ENCODE results near the gene TOR1AIP2. TPM values are rescaled to one million over a fixed set of nuclear protein-coding genes. Genes with fewer than 3 reads are reported as not detected.
A peak's percentile ranks its signal among the peaks of the same experiment; 100 is the strongest.
"Not testable (repeated sequence)": the region's sequence is repeated elsewhere in the genome, so short reads cannot be mapped to it uniquely, and the experiment has no call there.

TOR1AIP2 gene
- polyA plus RNA-seq, 4 donors, result 27.0 to 42.4 (median 34.0) TPM

DNA sequence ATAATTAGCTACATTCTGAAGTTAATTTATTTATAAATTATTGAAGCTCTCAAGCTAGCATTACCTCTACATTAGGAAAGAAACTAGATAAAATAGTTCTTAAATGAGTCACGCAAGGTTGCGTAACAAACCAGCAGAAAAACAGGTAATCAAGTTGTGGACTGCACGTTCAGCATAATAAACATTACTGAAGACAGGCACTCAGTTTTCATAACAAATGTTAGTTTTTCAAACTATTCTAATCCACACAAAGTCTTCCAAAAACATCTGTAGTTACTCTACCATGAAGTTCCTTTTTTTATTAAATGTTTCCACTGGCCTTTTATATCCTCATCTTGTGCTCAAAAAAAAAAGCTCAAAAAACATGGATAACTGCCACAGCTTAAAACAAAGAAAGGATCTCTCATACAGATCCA is 1.3 kb downstream of the TOR1AIP2 start:
- DNase-seq (ENCODE audit: low read depth in 4 of 4, low spot score in 2 of 4), result no peak

DNA sequence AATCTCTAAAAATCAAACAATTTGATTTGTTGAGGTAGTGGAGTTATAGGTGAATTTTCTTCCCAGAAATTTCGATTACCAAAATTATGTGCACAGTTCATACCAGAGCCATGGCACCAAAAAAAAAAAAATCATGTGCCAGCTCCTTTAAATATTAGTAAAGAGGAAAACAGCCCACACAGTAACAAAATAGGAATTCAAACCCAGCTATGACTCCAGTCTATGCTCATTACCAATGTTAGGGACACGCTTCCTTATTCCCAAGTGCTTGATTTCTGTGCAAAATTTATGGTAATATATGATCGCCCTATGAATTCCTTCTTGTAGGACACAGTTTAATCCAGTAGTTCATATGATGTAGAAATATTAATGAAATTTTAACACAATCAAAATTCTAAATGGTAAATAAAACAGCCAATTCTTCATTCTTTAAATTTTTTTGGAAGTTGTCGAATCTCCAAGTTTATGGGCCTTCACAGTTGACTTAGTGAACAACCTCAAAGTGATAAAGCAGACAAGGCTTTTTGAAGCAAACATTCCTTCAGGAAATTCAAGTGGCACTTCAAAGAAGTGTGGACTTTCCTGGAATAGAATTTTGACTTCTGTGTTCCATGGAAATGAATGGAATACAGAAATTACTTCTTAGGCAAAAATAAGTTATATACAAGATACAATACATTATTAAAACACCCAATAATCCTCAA is 1.9 kb downstream of the TOR1AIP2 start:
- DNase-seq (ENCODE audit: low read depth in 4 of 4, low spot score in 2 of 4), result no peak

DNA sequence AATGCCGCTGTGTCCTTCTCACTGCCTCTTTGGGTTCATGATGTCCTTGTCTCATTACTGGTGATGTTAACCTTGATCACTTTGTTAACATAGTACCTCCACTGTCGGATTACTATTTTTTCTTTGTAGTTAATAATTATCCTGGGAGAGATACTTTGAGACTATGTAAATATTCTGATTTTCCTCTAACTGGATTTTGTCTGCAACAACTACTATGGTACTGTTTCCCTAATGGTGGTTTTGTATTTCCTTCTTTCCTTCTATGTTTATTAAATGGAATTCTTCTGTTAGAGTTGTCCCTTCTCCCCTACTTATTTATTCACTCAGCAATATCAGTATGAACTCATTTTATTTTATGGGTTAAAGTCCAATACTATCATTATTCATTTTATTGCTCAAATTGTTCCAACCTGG is 4.2 kb downstream of the TOR1AIP2 start:
- no peak for DNase-seq (ENCODE audit: low read depth in 4 of 4, low spot score in 2 of 4)

DNA sequence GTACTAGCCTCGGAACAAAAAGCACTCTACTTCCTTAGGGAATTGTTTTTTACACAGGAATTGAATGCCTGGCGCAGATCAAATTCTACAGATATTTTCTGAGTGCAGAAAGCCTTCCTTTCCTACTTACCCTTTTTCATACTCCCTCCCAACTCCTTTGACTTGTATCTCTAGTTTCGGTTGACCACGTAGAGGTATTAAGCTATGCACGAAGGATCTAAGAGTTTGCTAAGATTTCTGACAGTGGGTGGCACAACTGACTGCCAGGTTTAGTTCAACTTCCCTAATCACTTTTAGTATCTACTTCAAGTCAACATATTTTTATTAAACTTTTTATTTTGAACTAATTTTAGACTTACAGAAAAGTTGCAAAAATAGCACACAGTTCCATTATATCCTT is 5.0 kb downstream of the TOR1AIP2 start:
- no peak for DNase-seq (ENCODE audit: low read depth in 4 of 4, low spot score in 2 of 4)

- DNase-seq (ENCODE audit: low read depth in 4 of 4, low spot score in 2 of 4), result no peak
Measured at GRCh38 chr1:179871940-179872339, 5.7 kb downstream of the TOR1AIP2 start.

- no peak for DNase-seq (ENCODE audit: low read depth in 4 of 4, low spot score in 2 of 4)
Measured at GRCh38 chr1:179870870-179871269, 6.7 kb downstream of the TOR1AIP2 start.

DNA sequence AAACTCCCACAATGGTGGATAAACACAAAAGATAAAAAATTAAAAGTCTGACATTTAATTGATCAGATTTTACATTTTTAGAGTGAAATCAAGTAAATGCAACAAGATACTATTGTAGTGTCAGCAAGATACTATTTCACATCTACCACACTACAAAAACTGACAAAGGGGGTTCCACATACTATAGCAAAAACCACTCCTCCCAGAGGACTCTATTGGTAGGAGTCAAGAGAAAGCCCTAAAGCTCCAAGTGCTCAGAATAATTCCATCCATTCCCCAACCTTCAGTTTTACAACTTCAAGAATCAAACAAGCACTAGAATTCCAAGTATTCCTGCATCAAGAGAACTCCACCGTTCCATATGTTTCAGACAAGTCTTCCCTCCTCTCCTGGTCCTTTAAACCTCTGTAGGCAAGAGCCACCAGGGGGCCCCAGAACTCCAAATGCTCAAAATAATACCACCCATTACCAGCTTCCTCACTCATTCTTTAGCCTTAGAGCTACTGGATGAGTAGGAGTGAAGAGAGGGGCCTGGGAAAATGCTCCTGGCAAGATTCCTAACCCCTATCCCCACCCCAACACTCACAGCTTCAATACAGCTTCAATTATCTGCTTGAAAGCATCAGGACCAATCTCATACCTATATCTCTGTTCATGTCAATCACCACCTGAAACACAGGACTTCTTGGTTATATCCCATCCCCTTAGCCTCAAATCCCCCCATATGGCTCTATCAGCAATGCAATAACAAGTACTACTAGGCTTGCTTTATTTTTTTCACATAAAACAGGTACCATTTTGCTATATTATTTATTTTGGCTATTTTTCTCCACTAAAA is 9.9 kb downstream of the TOR1AIP2 start:
- DNase-seq (ENCODE audit: low read depth in 4 of 4, low spot score in 2 of 4), result peak in 2 of 4 donors; percentile 36 to 44

DNA sequence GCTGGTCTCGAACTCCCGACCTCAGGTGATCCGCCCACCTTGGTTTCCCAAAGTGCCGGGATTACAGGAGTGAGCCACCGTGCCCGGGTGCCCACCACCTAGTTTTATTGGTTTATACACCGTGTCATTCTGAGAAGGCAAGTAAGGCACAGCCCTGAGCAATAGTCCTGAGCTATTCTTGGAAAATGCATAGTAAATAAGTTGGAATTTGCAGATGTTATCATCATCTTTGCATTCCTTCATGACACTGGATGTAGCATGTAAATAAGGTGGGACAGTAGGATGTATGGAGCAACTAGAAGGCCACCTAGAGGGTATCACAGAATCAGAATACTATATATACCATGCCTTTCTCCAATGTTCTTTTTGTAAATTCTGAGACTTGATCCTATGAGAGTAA is 11.0 kb downstream of the TOR1AIP2 start:
- DNase-seq (ENCODE audit: low read depth in 4 of 4, low spot score in 2 of 4), result no peak

- DNase-seq (ENCODE audit: low read depth in 4 of 4, low spot score in 2 of 4), result no peak
Measured at GRCh38 chr1:179865377-179865776, 12.2 kb downstream of the TOR1AIP2 start.

GRCh38 chr1:179860652-179861051 is 17.0 kb downstream of the TOR1AIP2 start:
- DNase-seq (ENCODE audit: low read depth in 4 of 4, low spot score in 2 of 4), result no peak

DNA sequence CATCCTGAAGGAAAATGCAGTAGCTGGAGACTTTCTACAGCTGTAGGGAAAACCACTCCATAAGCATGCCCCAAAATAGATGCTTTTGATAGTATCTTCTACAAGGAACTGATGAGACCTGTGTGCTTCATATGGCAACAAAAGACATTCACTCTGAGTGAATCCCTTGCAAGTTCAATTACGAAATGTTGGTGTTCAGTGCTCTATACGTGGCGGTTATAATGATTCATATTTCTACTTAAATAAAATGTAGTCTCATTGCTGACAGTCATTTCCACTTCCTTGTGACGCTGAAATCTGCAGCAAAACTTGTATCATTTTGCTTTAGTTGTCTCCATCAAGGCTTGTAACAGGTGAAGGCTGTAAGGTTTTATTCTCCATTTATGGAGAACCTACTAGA is 20.6 kb downstream of the TOR1AIP2 start:
- DNase-seq (ENCODE audit: low read depth in 4 of 4, low spot score in 2 of 4), result no peak

DNA sequence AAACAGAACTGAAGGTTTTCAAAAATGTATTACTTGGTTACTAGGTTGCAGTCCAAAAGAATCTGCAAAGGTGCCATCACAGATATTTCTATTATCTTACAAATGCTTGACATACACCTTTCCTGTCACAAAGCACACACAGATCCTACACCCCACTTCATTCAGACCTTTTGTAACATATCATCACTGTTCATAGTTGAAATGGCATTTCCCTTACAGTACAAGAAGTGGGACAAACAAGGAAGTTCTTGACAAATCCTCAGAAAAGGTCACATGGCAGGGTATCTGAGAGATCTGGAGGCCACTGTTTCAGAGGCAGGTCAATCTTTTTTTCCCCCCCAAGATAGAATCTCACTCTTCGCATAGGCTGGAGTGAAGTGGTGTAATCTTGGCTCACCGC is 21.3 kb downstream of the TOR1AIP2 start:
- no peak for DNase-seq (ENCODE audit: low read depth in 4 of 4, low spot score in 2 of 4)

GRCh38 chr1:179855831-179856230 is 21.8 kb downstream of the TOR1AIP2 start:
- not testable (repeated sequence) for DNase-seq (ENCODE audit: low read depth in 4 of 4, low spot score in 2 of 4)

- DNase-seq (ENCODE audit: low read depth in 4 of 4, low spot score in 2 of 4), result no peak
Measured at GRCh38 chr1:179853102-179853501, 24.5 kb downstream of the TOR1AIP2 start.

- no peak for DNase-seq (ENCODE audit: low read depth in 4 of 4, low spot score in 2 of 4)
Measured at GRCh38 chr1:179848233-179848632, 29.4 kb downstream of the TOR1AIP2 start.

DNA sequence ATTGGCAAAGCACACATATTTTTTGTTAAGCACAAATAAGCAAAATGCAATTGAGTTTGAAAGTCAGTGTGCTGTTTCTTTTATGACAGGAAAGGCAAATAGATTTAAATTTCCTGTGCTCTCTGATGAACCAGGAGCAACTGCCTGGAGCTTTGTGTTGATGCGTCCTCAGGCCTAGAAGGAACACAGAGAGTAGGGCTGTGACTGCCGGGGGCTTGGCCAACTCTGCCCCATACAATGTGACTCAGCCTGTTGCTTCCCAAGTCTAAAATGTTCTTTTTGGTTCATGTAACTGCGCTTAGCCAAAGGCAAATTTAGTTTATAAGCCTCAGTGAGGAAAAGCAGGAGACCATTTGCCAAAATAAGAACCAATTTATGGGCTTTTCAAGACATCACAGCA is 37.5 kb downstream of the TOR1AIP2 start:
- no peak for DNase-seq (ENCODE audit: low read depth in 4 of 4, low spot score in 2 of 4)

GRCh38 chr1:179836686-179837445 is 40.7 kb downstream of the TOR1AIP2 start:
- DNase-seq (ENCODE audit: low read depth in 4 of 4, low spot score in 2 of 4), result not testable (repeated sequence)

GRCh38 chr1:179831852-179832699 is 45.5 kb downstream of the TOR1AIP2 start:
- no peak for DNase-seq (ENCODE audit: low read depth in 4 of 4, low spot score in 2 of 4)

DNA sequence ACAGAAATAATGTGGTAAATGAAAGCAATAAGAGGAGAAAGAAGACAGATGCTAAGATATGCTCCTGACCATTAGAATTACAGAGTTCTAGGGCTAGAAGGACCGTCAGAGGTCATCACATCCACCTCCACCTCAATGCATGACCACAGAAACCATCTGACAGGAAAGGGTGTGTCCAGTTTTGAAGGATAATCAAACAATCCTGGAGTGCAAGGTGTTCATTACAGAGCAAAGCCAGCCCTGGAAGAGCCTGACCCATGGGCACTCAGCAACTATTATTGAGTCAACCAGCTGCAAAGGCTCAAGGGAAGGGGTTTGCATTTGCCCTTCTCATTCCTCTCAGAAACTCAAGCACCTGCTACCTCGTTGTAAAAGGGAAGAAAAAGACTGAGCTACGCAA is 46.4 kb downstream of the TOR1AIP2 start:
- no peak for DNase-seq (ENCODE audit: low read depth in 4 of 4, low spot score in 2 of 4)

- no peak for DNase-seq (ENCODE audit: low read depth in 4 of 4, low spot score in 2 of 4)
Measured at GRCh38 chr1:179828554-179829110, 49.0 kb downstream of the TOR1AIP2 start.
